Right lobe of liver (tissue), 4 donors: Measurements from ENCODE around the gene ANKLE2.

Experiments used
- POLR2A ChIP-seq: fragments of 450-650 bp; IDR thresholded peaks from one replicate; pipeline ENCODE4 v1.6.1; 2017; ENCODE audit warnings: antibody characterized with exemption, mild to moderate bottlenecking
- TF ChIP-seq, protein P1 (sequence below), 4 donors: fragments of 200-600 bp in 3 of 4; fragments of 450-650 bp in 1 of 4; IDR thresholded peaks; one replicate each; pipeline versions ENCODE4 v1.5.1 to v1.8.0; 2016 to 2022; ENCODE audit warnings: antibody characterized with exemption in 4 of 4, mild to moderate bottlenecking in 2 of 4
- donor health status: DM: no; HTN: no; CAD: no.
- donor health status: DM: no; HTN: no; CAD: no.
- donor health status: DM: no; HTN: yes; CAD: no.

DNA sequence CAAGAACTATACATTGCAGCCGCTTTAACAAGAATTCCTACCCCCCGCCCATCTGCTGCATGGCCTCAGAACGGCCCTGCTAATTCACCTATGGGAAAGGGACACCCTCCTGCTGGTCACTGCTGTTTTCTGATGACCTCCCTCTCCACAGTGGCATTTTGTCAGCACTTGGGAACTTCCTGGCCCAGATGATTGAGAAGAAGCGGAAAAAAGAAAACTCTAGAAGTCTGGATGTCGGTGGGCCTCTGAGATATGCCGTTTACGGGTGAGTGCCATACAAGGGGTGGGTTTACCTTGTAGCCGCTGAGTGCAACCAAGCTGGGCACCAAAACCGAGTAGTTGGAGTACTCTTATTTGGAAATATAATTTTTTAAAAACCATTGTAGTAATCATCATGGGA is 71.5 kb downstream of the ANKLE2 start:
- TF ChIP-seq, protein P1, sequence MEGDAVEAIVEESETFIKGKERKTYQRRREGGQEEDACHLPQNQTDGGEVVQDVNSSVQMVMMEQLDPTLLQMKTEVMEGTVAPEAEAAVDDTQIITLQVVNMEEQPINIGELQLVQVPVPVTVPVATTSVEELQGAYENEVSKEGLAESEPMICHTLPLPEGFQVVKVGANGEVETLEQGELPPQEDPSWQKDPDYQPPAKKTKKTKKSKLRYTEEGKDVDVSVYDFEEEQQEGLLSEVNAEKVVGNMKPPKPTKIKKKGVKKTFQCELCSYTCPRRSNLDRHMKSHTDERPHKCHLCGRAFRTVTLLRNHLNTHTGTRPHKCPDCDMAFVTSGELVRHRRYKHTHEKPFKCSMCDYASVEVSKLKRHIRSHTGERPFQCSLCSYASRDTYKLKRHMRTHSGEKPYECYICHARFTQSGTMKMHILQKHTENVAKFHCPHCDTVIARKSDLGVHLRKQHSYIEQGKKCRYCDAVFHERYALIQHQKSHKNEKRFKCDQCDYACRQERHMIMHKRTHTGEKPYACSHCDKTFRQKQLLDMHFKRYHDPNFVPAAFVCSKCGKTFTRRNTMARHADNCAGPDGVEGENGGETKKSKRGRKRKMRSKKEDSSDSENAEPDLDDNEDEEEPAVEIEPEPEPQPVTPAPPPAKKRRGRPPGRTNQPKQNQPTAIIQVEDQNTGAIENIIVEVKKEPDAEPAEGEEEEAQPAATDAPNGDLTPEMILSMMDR (IDR thresholded peaks at IDR 0.05) = no peak
- no peak for TF ChIP-seq POLR2A
